SJSA1 (cell line): Measurements from ENCODE around the gene AMBN. TPM values are rescaled to one million over a fixed set of nuclear protein-coding genes. Genes with fewer than 3 reads are reported as not detected.

Source experiments
- DNase-seq, 2 experiments: peaks; one replicate each; pipeline ENCODE4 v3.0.0-alpha.2; 2015 to 2020; ENCODE audit warnings: low spot score in 2 of 2, low read depth in 1 of 2
- H3K27ac ChIP-seq: fragments of 250-450 bp; sonication (Bioruptor Pico); 2 replicates; pipeline ENCODE4 v1.5.1; 2020; ENCODE audit warnings: mild to moderate bottlenecking, moderate library complexity
- H3K27me3 ChIP-seq: fragments of 250-450 bp; sonication (Bioruptor Pico); replicated peaks from 2 replicates; pipeline ENCODE4 v1.5.1; 2020; ENCODE audit warnings: mild to moderate bottlenecking, moderate library complexity
- H3K36me3 ChIP-seq: fragments of 250-450 bp; sonication (Bioruptor Pico); 2 replicates; pipeline ENCODE4 v1.5.1; 2020; ENCODE audit warnings: mild to moderate bottlenecking
- H3K4me1 ChIP-seq: fragments of 250-450 bp; sonication (Bioruptor Pico); replicated peaks from 2 replicates; pipeline ENCODE4 v1.6.1; 2021; ENCODE audit warnings: mild to moderate bottlenecking
- H3K4me3 ChIP-seq: fragments of 250-450 bp; sonication (Bioruptor Pico); 2 replicates; pipeline ENCODE4 v1.5.1; 2020; ENCODE audit warnings: mild to moderate bottlenecking
- H3K9me3 ChIP-seq: fragments of 250-450 bp; sonication (Bioruptor Pico); replicated peaks from 2 replicates; pipeline ENCODE4 v1.5.1; 2020; ENCODE audit warnings: mild to moderate bottlenecking
- total RNA-seq: library from RNA; depleted of rRNA; stranded (reverse); fragments of >200 nt; shearing (Covaris generic); gene quantifications from 2 replicates; pipeline ENCODE4 v1.2.3, GENCODE V29; 2014; rRNA removed

Gene AMBN, protein sequence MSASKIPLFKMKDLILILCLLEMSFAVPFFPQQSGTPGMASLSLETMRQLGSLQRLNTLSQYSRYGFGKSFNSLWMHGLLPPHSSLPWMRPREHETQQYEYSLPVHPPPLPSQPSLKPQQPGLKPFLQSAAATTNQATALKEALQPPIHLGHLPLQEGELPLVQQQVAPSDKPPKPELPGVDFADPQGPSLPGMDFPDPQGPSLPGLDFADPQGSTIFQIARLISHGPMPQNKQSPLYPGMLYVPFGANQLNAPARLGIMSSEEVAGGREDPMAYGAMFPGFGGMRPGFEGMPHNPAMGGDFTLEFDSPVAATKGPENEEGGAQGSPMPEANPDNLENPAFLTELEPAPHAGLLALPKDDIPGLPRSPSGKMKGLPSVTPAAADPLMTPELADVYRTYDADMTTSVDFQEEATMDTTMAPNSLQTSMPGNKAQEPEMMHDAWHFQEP
- total RNA-seq: not detected in 2 replicates

DNA sequence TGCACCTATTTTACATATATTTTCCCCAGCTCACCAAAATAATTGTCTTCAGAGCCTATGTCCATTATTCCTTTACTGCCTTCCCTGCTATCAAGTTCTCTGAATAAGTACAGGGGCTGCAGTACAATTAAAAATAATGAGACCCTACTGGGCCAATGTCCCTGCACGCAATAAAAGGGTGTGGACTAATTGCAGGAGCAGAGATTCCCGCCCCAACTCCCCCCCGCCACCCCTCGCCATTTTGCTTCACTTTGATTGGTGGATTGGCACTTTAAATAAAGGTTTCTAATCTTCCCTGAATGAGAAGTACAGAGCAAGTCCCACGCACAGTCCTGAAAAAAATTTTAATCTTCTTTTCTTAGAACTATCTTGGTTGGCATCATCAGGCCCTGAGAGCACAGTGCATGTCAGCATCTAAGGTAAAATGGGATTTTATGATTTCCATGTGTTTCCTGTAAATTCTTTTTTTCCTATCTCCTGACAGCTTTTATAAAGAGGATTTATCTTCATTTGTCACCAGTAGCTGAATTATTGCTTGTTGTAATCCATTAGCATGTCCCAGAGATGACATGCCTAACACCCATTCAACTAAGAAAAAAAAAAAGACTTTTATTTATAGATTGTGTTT lies at the start of gene AMBN:
Gene AMBN (plus strand): TSS at position 302 of the 628 bp plus-strand sequence. CDS start 103 bp downstream, at position 405.
- no peak for DNase-seq
- 0 out of 2 replicates have a peak, but pooled peaks cover 5% of the 10 kb centered on the region for H3K27me3 ChIP-seq
- no peaks in the 10 kb centered on the region for H3K4me1 ChIP-seq
- H3K9me3 ChIP-seq: no peaks in the 10 kb centered on the region
- no peak within 1 kb of the TSS for H3K27ac ChIP-seq
- no peaks in the 10 kb centered on the region for H3K36me3 ChIP-seq
- no peak within 1 kb of the TSS for H3K4me3 ChIP-seq

DNA sequence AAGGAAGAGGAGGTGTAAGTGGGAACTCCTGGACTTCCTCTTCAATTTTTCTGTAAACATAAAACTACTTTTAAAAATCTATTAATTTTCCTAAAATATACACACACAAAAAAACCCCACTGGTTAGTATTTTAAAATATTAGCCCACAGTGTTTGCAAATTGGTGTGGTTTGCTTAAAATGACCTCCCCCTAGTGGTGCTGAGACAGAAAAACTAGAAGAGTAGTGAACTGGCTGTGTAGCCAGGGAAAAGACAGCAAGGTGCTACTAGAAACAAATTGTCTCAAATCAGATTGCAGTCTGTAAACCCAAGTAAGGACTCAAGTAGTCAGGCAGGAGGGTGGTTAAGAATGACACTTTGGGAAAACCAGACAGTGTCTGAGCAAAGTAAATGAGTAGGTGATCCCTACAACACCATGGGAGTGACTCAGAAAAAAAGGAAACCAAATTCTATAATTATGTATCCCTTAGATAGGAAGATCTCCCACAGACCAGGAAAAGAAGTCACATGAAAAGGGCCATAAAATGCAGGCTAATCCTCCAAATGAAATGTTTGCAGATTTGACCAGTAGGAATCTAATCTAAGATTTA lies 47.7 kb upstream of the AMBN start:
- no peak for DNase-seq
- no peaks in the 10 kb centered on the region for H3K4me1 ChIP-seq
- H3K36me3 ChIP-seq: no peaks in the 10 kb centered on the region
- no peaks in the 10 kb centered on the region for H3K27me3 ChIP-seq
- no peak overlapping the region for H3K27ac ChIP-seq
- H3K9me3 ChIP-seq: no peaks in the 10 kb centered on the region
- no peak overlapping the region for H3K4me3 ChIP-seq

DNA sequence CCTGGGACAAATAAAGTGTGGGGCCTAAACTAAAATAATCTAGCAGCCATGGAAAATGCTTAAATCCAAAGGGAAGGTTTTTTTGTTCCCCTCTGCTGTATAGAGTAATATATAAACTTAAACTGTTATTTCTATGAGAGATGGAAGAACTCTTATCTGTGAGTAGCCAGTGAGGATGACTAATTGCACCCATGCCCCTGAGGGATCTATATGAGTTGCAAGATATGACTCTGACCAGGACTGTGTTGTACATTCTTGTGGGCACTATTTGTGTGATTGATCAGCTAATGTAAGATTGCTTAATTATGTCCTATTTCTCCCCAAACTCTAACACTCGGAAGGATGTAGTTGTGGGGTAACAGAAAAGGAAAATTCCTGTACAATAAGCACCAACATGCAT lies 35.2 kb upstream of the AMBN start:
- H3K27me3 ChIP-seq: no peaks in the 10 kb centered on the region
- H3K27ac ChIP-seq: no peak overlapping the region
- no peaks in the 10 kb centered on the region for H3K4me1 ChIP-seq
- no peaks in the 10 kb centered on the region for H3K36me3 ChIP-seq
- no peak overlapping the region for H3K4me3 ChIP-seq
- no peak for DNase-seq
- no peaks in the 10 kb centered on the region for H3K9me3 ChIP-seq

DNA sequence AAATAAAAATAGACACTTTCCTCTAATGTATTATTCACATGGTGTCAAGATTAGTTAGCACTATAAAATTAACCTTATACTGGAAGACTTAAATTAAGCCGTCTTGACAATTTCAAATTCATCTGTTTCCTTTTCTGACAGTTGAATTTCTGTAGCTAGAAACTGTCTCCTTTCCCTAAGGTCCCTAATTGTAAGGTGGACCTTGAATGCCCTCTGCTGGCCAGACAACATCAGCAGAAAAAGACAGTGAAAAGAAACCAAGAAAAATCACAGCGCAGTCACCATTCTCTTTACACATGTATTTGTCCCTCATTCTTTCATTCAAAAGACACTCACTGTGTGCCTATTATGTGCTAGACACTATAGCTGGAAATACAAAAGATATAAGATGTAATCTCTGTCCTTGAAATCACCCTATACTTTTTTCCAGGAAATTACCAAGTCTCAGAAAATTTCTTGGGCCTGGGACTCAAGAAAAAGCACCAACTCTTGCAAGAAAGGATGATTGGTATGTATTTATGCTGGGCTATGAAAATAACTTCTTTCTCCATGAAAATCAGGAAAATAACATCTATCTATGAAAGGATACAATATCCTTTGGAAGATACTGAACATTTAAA lies 32.7 kb upstream of the AMBN start:
- Histone ChIP-seq H3K27me3 (no peaks in the 10 kb centered on the region), H3K4me1 (no peaks in the 10 kb centered on the region), H3K4me3 (no peak overlapping the region), H3K27ac (no peak overlapping the region), H3K36me3 (no peaks in the 10 kb centered on the region), H3K9me3 (no peaks in the 10 kb centered on the region)
- peak in 1 of 2 experiments; percentile 16 for DNase-seq

DNA sequence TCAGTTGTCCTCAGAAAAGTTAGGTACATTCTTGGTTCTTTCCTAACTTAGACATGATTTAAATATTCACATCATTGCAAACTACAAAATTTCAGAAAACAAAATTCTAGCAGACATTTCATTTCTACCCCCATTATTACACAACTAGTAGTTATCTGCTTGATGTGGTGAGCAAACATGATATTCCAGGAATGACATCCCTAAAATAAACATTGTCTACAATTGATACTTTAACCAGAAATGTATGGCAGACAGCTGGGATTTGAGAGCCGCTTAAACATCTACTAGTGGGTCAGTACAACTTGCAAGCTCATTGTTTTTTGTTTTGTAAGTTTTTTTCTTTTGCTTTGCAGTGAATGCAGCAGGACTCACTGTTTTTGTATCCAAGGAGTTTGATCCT lies 32.1 kb upstream of the AMBN start:
- no peak for DNase-seq
- H3K27me3 ChIP-seq: no peaks in the 10 kb centered on the region
- no peak overlapping the region for H3K27ac ChIP-seq
- no peaks in the 10 kb centered on the region for H3K4me1 ChIP-seq
- H3K9me3 ChIP-seq: no peaks in the 10 kb centered on the region
- H3K36me3 ChIP-seq: no peaks in the 10 kb centered on the region
- H3K4me3 ChIP-seq: no peak overlapping the region

DNA sequence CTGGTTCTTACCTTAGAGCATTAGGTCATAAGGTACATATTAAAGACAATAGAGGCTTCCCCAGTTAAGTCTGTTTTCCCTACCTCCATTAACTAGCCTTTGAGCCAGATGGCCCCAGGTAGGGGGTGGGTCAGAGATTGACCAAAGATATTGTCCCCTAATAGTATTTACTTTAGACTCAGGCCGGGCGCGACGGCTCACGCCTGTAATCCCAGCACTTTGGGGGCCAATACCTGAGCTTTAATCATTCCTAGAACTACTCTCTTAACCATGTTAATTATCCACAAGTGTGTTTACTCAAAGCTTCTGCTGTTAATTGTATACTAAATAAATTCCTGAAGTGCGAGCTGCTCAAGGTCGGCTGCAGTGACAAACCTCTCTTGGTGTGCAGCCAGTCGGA lies 28.0 kb upstream of the AMBN start:
- H3K27ac ChIP-seq: no peak overlapping the region
- no peak overlapping the region for H3K4me3 ChIP-seq
- no peaks in the 10 kb centered on the region for H3K36me3 ChIP-seq
- DNase-seq: no peak
- H3K9me3 ChIP-seq: no peaks in the 10 kb centered on the region
- H3K4me1 ChIP-seq: no peaks in the 10 kb centered on the region
- no peaks in the 10 kb centered on the region for H3K27me3 ChIP-seq

DNA sequence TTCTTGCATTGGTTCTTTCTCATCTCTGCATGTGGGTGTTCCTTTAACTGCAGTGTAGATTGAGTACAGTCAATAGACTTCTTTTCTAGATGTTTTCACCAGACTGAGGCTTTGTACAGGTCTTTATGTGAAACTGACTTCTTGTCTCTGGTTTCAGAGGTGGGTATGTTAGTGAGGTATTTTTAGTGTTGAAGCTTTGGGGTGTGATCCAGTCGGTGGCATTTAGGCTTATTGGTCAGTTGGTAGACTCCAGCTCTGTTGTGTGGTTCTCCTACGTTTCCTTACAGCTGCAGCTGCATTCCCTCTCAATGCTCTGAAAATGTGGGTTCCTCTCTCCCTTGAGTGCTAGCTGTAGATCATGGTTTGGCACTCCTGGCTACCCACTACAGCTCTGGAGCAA lies 21.3 kb upstream of the AMBN start:
- Histone ChIP-seq H3K27me3 (no peaks in the 10 kb centered on the region), H3K4me3 (no peak overlapping the region), H3K27ac (no peak overlapping the region), H3K36me3 (no peaks in the 10 kb centered on the region), H3K9me3 (no peaks in the 10 kb centered on the region), H3K4me1 (no peaks in the 10 kb centered on the region)
- no peak for DNase-seq

DNA sequence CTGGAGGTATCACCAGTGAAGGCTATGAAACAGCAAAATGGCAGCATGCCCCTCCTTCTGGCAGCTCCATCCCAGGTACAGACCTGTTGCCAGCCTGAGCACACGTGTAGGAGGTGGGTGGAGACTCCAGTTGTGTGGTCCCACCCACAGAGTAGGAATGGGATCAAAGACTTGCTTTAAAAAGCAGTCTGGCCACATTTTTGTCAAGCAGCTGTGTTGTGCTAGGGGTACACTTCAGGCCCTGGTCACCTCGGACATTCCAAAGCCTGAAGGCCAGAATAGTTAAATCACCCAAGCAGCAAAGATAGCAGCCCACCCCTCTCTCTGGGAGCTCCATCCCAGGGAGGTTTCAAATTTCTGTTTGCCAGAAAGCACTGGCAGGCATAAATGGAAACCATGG lies 20.3 kb upstream of the AMBN start:
- H3K27me3 ChIP-seq: no peaks in the 10 kb centered on the region
- no peaks in the 10 kb centered on the region for H3K36me3 ChIP-seq
- H3K27ac ChIP-seq: no peak overlapping the region
- H3K9me3 ChIP-seq: no peaks in the 10 kb centered on the region
- H3K4me1 ChIP-seq: no peaks in the 10 kb centered on the region
- H3K4me3 ChIP-seq: no peak overlapping the region
- no peak for DNase-seq

DNA sequence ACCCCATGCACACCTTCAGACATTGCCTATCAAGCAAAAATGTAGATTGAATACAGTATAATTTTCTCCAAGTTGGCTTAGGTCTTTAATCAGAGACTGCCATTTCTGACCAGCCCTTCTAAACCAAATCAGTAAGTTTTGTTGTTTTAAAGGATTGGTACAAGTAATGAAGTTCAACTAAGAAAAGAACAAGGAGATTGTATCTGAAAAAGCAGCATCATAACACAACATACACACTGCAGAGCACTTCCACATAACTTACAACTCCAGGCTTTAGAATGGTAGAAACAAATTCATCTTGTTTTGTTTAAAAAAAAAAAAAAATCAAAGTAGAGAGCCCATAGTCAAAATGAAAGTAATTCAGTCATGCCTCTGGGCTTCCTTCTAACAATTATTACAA lies 16.1 kb upstream of the AMBN start:
- no peaks in the 10 kb centered on the region for H3K27me3 ChIP-seq
- H3K4me1 ChIP-seq: no peaks in the 10 kb centered on the region
- no peaks in the 10 kb centered on the region for H3K9me3 ChIP-seq
- DNase-seq: no peak
- no peak overlapping the region for H3K4me3 ChIP-seq
- H3K27ac ChIP-seq: no peak overlapping the region
- no peaks in the 10 kb centered on the region for H3K36me3 ChIP-seq

DNA sequence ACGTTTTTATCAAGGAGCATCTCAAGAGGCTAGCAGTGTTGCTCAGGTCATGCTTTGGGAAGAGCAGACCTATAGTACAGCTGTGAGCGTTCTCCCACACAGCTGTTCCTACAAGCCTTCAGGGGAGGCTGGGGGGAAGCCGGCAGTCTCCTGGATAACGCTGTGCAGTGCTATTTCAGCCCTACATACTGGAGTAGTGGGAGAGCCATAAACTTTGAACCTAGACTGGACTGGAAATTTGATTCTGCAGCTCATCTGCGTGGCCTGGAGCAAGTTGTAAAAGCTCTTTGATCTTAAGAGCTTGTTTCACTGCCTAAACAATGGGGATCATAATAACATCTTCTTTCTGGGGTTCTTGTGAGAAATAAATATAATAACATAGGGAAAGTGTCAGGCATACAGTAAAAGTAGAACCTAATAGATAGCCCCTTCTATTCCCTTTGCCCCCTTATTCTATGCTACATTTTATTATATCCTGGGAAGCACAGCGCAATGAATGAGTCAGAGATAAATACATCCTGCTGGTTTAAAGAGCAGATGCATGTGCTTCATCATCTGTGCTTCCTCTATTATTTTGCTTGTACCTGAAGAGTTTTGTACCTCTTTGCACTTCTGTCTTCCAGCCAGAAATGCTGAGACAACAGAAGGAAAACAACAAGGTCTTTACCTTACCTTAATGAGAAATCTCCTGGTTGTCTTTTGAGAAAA lies 14.7 kb upstream of the AMBN start:
- Histone ChIP-seq H3K27ac (no peak overlapping the region), H3K36me3 (no peaks in the 10 kb centered on the region), H3K4me1 (no peaks in the 10 kb centered on the region), H3K4me3 (no peak overlapping the region), H3K27me3 (no peaks in the 10 kb centered on the region), H3K9me3 (no peaks in the 10 kb centered on the region)
- no peak for DNase-seq

DNA sequence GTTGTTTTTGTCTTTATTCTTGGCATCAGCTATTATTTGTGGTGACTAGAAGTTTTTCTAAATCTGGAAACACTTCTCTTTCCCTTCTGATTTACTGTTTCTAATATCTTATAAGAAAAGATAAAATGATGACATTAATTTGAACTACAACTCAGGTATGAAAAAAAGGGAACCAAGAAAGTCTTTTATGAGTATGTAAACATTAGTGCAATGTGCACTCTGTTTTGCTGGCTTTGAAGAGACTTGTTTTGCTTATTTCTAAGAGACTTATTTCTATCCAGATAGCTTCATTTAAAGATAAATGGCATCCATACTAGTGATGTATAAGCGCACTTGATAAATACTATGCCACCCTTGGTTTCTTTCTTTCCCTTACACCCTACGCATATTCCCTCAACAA lies 10.1 kb upstream of the AMBN start:
- Histone ChIP-seq H3K27ac (no peak overlapping the region), H3K9me3 (no peaks in the 10 kb centered on the region), H3K4me1 (no peaks in the 10 kb centered on the region), H3K4me3 (no peak overlapping the region), H3K27me3 (no peaks in the 10 kb centered on the region; the same call in 1 of the 2 replicates), H3K36me3 (no peaks in the 10 kb centered on the region)
- no peak for DNase-seq

DNA sequence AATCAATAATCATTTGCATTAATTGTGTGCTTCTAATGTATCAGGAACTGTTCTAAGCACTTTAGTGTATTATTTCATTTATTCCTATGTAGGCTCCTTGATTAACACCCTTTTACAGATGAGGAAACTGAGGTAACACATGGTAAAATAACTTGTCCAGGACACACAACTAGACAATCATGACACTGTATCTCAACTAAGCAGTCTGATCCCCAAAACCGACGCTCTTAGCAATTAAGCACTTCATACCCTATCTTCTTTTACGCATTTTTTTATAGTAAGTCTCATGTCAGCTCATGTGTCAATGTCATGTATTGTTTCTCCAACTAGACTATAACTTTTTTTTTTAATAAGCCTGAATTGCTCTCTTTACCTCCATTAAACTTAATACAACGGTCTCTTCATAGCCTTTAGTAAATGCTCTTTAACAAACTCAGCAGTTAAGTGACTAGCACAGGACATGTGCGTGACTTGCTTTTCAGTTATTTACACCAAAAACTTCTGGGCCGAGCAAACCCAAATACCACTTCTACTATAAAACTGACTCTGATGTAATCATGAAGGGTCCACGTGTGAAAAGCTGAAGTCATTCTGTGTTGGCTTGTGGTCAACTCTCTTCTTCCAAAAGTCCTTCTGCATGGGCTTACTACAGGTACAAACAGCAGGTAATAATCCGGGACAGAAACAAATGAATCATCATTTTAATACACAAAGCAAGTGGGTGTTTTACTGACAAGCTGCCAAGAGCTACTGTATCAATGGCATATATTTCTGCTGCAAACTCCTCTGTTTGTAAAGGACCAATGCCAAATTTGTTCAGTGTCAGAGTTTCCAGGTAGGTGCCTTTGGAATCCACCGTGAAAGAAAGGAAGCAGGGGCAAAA lies 7.9 kb upstream of the AMBN start:
- no peak for DNase-seq
- Histone ChIP-seq H3K36me3 (no peaks in the 10 kb centered on the region), H3K4me1 (no peaks in the 10 kb centered on the region), H3K27ac (no peak overlapping the region), H3K4me3 (no peak overlapping the region), H3K9me3 (no peaks in the 10 kb centered on the region), H3K27me3 (no peaks in the 10 kb centered on the region; the same call in 1 of the 2 replicates)

DNA sequence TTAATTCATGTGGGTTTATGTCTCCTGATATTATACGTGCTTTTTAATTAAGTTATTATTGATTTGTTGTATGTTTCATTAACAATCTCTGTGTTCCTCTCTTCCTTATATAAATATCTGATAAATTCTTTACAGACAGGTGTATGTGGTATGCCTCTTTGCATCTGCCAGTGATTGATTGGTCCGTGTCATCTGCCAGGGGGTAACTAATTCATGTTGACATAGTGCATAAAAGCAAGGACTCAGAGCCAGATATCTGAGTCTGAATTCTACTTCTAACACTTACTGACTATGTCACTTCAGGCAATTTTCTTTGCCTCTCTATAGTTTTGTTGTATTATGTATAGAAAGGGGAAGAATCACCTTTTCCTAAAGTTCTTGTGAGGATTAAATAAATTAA lies 5.2 kb upstream of the AMBN start:
- Histone ChIP-seq H3K27me3 (no peaks in the 10 kb centered on the region; the same call in 1 of the 2 replicates), H3K4me3 (no peak overlapping the region), H3K27ac (no peak overlapping the region), H3K36me3 (no peaks in the 10 kb centered on the region), H3K9me3 (no peaks in the 10 kb centered on the region), H3K4me1 (no peaks in the 10 kb centered on the region)
- no peak for DNase-seq
